ENCODE data around the gene PRAME.

Gene PRAME

GRCh38 chr22:22574361-22574760, 15.3 kb upstream of the PRAME start:
- no peak for DNase-seq (ENCODE audit: low spot score)
- TF ChIP-seq CTCF (IDR thresholded peaks at IDR 0.05; ENCODE audit: borderline replicate concordance, control extremely low read depth, extremely low read depth, insufficient read depth, missing control alignments) = no peak
- in situ Hi-C loops (cut with MboI; ENCODE audit: low sequenced_read_pairs, unreplicated experiment) = no loop called here

- DNase-seq (ENCODE audit: low spot score) = no peak
- in situ Hi-C loops (cut with MboI; ENCODE audit: low sequenced_read_pairs, unreplicated experiment) = no loop called here
- no peak for TF ChIP-seq CTCF (IDR thresholded peaks at IDR 0.05; ENCODE audit: borderline replicate concordance, control extremely low read depth, extremely low read depth, insufficient read depth, missing control alignments)
Measured at GRCh38 chr22:22573047-22573889, 14.2 kb upstream of the PRAME start.

GRCh38 chr22:22571862-22572261, 12.8 kb upstream of the PRAME start:
- TF ChIP-seq CTCF (IDR thresholded peaks at IDR 0.05; ENCODE audit: borderline replicate concordance, control extremely low read depth, extremely low read depth, insufficient read depth, missing control alignments) = no peak
- no peak for DNase-seq (ENCODE audit: low spot score)
- in situ Hi-C loops (cut with MboI; ENCODE audit: low sequenced_read_pairs, unreplicated experiment) = no loop called here

GRCh38 chr22:22571429-22571828, 12.4 kb upstream of the PRAME start:
- no peak for DNase-seq (ENCODE audit: low spot score)
- no peak for TF ChIP-seq CTCF (IDR thresholded peaks at IDR 0.05; ENCODE audit: borderline replicate concordance, control extremely low read depth, extremely low read depth, insufficient read depth, missing control alignments)
- in situ Hi-C loops (cut with MboI; ENCODE audit: low sequenced_read_pairs, unreplicated experiment) = no loop called here

GRCh38 chr22:22569218-22569617, 10.2 kb upstream of the PRAME start:
- in situ Hi-C loops (cut with MboI; ENCODE audit: low sequenced_read_pairs, unreplicated experiment) = no loop called here
- DNase-seq (ENCODE audit: low spot score) = no peak
- TF ChIP-seq CTCF (IDR thresholded peaks at IDR 0.05; ENCODE audit: borderline replicate concordance, control extremely low read depth, extremely low read depth, insufficient read depth, missing control alignments) = no peak

- in situ Hi-C loops (cut with MboI; ENCODE audit: low sequenced_read_pairs, unreplicated experiment) = no loop called here
- TF ChIP-seq CTCF (IDR thresholded peaks at IDR 0.05; ENCODE audit: borderline replicate concordance, control extremely low read depth, extremely low read depth, insufficient read depth, missing control alignments) = no peak
- DNase-seq (ENCODE audit: low spot score) = no peak
Measured at GRCh38 chr22:22565981-22566380, 6.9 kb upstream of the PRAME start.

Data from GM13976 (cell line).